WERI-Rb-1 (cell line): ENCODE results near the gene SLC11A2.
"Not testable (repeated sequence)": the region's sequence is repeated elsewhere in the genome, so short reads cannot be mapped to it uniquely, and the experiment has no call there.

Source experiments
- DNase-seq: peaks from one replicate; pipeline ENCODE4 v3.0.0-alpha.2; 2020
- H3K27ac ChIP-seq: fragments of 250-450 bp; sonication (Bioruptor Pico); 2 replicates; pipeline ENCODE4 v1.5.1; 2020; ENCODE audit warnings: mild to moderate bottlenecking, moderate library complexity
- H3K27me3 ChIP-seq: fragments of 250-450 bp; sonication (Bioruptor Pico); 2 replicates; pipeline ENCODE4 v1.5.1; 2021; ENCODE audit warnings: mild to moderate bottlenecking, low read depth, moderate library complexity; ENCODE audit not compliant: insufficient read depth, severe bottlenecking
- H3K36me3 ChIP-seq: fragments of 250-450 bp; sonication (Bioruptor Pico); 2 replicates; pipeline ENCODE4 v1.5.1; 2020; ENCODE audit warnings: mild to moderate bottlenecking, moderate library complexity
- H3K4me3 ChIP-seq: 2 replicates; pipeline ENCODE4 v1.5.1; 2011; ENCODE audit warnings: low read depth, mild to moderate bottlenecking, control low read depth, low read length
- H3K9me3 ChIP-seq: fragments of 250-450 bp; sonication (Bioruptor Pico); 2 replicates; pipeline ENCODE4 v1.5.1; 2021; ENCODE audit warnings: mild to moderate bottlenecking, moderate library complexity; ENCODE audit not compliant: severe bottlenecking
- CTCF ChIP-seq: IDR thresholded peaks from 2 replicates; pipeline ENCODE4 v1.5.1; 2011; ENCODE audit warnings: low read depth, mild to moderate bottlenecking, control low read depth, inconsistent platforms, low read length

SLC11A2 gene

GRCh38 chr12:51018956-51019355 is 7.2 kb downstream of the SLC11A2 start:
- Histone ChIP-seq H3K27me3 (no peaks in the 10 kb centered on the region), H3K27ac (no peak overlapping the region), H3K36me3 (no peaks in the 10 kb centered on the region; the same call in 1 of the 2 replicates), H3K4me3 (no peak overlapping the region), H3K9me3 (no peaks in the 10 kb centered on the region)
- TF ChIP-seq CTCF: no peak
- no peak for DNase-seq

- no peak overlapping the region for H3K4me3 ChIP-seq
- TF ChIP-seq CTCF: no peak
- DNase-seq: no peak
- no peaks in the 10 kb centered on the region for H3K9me3 ChIP-seq
- no peaks in the 10 kb centered on the region for H3K36me3 ChIP-seq
- H3K27ac ChIP-seq: no peak overlapping the region
- no peaks in the 10 kb centered on the region for H3K27me3 ChIP-seq
Observed at GRCh38 chr12:51017452-51017851, 8.7 kb downstream of the SLC11A2 start.

- not testable (repeated sequence) for H3K4me3 ChIP-seq, H3K9me3 ChIP-seq, DNase-seq, H3K27me3 ChIP-seq, H3K36me3 ChIP-seq, H3K27ac ChIP-seq
Observed at GRCh38 chr12:51014467-51014866, 11.7 kb downstream of the SLC11A2 start.

- no peaks in the 10 kb centered on the region for H3K9me3 ChIP-seq
- H3K27ac ChIP-seq: no peak overlapping the region
- no peaks in the 10 kb centered on the region for H3K27me3 ChIP-seq
- no peak for DNase-seq
- H3K36me3 ChIP-seq: no peaks in the 10 kb centered on the region; the same call in 1 of the 2 replicates
- no peak overlapping the region for H3K4me3 ChIP-seq
- no peak for TF ChIP-seq CTCF
Observed at GRCh38 chr12:51013441-51013840, 12.7 kb downstream of the SLC11A2 start.

- no peak for DNase-seq
- Histone ChIP-seq H3K27me3 (no peaks in the 10 kb centered on the region), H3K27ac (no peak overlapping the region; the same call in 1 of the 2 replicates), H3K4me3 (no peak overlapping the region), H3K36me3 (peaks cover 7% of the 10 kb centered on the region), H3K9me3 (no peaks in the 10 kb centered on the region)
- no peak for TF ChIP-seq CTCF
Observed at GRCh38 chr12:51012570-51013236, 13.5 kb downstream of the SLC11A2 start.

- no peak overlapping the region for H3K4me3 ChIP-seq
- H3K27me3 ChIP-seq: no peaks in the 10 kb centered on the region
- H3K9me3 ChIP-seq: no peaks in the 10 kb centered on the region
- H3K27ac ChIP-seq: no peak overlapping the region
- TF ChIP-seq CTCF: no peak
- DNase-seq: peak; percentile 57
- H3K36me3 ChIP-seq: peaks cover 15% of the 10 kb centered on the region
Observed at GRCh38 chr12:51011955-51012354, 14.2 kb downstream of the SLC11A2 start.
